HUES48 (cell line): ENCODE data around the gene IL37.
"Not testable (repeated sequence)": the region's sequence is repeated elsewhere in the genome, so short reads cannot be mapped to it uniquely, and the experiment has no call there.

Experiments
- H3K27ac ChIP-seq: one replicate; pipeline ENCODE4 v1.7.0; 2013; ENCODE audit warnings: low read depth, low read length, inconsistent platforms
- H3K27me3 ChIP-seq: 2 replicates; pipeline ENCODE4 v1.6.1; 2013; ENCODE audit warnings: mild to moderate bottlenecking, low read length; ENCODE audit not compliant: control insufficient read depth, insufficient read depth
- H3K36me3 ChIP-seq: 2 replicates; pipeline ENCODE4 v1.6.1; 2013; ENCODE audit warnings: low read length; ENCODE audit not compliant: control insufficient read depth, insufficient read depth
- H3K4me1 ChIP-seq: 2 replicates; pipeline ENCODE4 v1.6.1; 2013; ENCODE audit warnings: mild to moderate bottlenecking, low read length; ENCODE audit not compliant: control insufficient read depth, insufficient read depth
- H3K4me3 ChIP-seq: 2 replicates; pipeline ENCODE4 v1.5.1; 2013; ENCODE audit warnings: mild to moderate bottlenecking, low read depth, low read length
- H3K9ac ChIP-seq: 2 replicates; pipeline ENCODE4 v1.6.1; 2013; ENCODE audit warnings: mild to moderate bottlenecking, low read depth, low read length, moderate library complexity
- H3K9me3 ChIP-seq: 2 replicates; pipeline ENCODE4 v1.6.1; 2013; ENCODE audit warnings: low read length; ENCODE audit not compliant: control insufficient read depth, insufficient read depth

The IL37 gene

DNA sequence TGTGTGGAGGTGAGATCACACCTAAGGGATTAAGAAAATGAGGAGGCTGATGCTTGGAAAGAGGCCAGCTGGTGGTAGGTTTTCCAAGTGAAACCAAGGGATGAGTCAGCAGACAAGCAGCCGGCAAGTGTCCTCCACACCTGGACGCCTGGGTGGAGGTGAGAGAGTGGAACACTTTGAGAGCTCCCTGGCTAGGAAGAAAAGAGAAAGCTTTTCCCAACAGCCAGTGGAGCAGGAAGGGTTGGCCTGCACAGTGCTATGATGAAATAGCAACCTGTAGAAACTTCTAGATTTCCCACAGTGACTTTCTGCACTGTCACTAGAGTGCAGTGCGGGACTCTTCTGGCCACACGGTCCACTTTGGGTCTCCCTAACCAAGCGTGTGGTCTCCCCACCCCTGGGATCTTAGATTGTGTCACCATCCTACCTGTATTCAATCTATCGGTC lies 19.6 kb upstream of the IL37 start:
- H3K36me3 ChIP-seq = no peaks in the 10 kb centered on the region
- no peaks in the 10 kb centered on the region for H3K9me3 ChIP-seq
- no peaks in the 10 kb centered on the region for H3K4me1 ChIP-seq
- no peak overlapping the region for H3K4me3 ChIP-seq
- no peak overlapping the region for H3K27ac ChIP-seq
- H3K9ac ChIP-seq = no peak overlapping the region
- H3K27me3 ChIP-seq = no peaks in the 10 kb centered on the region

DNA sequence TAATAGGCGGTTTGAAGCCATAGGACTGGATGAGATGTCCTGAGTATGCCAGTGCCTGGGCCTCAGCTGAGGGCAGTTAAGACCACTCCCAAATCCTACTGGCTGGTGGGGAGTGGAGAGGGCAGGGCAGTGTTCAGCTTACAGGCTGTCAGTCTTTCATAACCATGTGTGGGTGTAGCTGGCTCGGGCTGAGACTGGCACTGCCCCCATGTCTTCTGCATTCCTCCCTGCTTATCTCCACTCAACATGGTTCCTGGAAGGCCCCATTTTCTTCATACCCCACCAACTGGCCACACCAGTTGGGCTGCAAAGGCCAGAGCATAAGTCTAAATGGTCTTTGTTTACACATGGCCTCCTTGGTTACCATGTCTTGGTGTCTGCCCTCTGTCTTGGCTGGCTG lies 17.2 kb upstream of the IL37 start:
- Histone ChIP-seq H3K36me3 (no peaks in the 10 kb centered on the region), H3K4me3 (no peak overlapping the region), H3K27ac (no peak overlapping the region), H3K27me3 (no peaks in the 10 kb centered on the region), H3K9me3 (no peaks in the 10 kb centered on the region), H3K9ac (no peak overlapping the region), H3K4me1 (no peaks in the 10 kb centered on the region)

DNA sequence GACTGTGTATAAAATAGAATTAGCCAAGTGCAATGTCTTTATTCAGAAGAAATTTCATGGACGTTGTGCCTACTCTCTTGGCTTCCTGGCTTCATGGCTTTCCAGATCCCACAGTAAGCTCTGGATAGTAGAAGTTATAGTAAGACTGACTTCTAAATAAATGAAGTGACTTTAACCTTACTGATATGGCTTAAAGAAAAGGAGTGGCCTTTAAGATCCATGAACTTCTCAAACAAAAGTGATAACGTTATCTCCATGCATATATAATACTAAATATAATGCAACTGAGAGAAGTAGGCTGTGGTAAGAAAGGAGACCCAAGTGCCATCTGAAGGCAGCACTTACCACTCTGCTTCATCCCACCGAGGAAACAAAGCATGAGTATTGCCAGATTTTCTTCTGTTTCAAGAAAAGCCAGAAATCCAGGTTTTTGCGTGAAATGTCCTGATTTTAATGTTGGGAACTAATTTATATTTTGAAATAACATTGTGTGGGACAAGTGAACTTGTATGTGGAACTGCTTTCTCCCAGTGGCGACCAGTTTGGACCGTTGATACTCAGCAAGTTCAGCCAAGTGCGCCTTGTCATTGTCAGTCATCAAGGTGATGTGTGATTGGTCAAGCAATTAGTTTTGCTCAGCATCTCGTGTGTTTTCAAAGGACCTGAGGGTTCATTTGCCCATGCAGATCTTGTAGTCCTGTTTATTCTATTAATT lies 13.9 kb upstream of the IL37 start:
- Histone ChIP-seq H3K4me3 (no peak overlapping the region), H3K9ac (no peak overlapping the region)

DNA sequence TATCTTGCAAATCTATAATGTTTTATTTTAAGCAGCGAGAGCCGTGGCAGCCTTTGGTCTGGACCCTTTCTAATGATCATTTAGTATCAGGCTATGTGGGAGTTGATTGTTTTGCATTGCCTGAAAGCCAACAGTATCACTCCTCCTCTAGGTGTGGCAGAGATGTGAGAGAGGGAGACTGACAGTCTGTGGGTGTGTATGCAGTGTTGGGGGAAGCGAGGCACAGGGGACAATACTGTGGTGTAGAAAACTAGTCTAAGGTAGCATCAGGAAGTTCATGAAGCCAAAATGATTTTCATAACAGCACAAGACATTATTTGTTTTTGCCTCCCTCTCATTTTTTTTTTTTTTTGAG lies 13.4 kb upstream of the IL37 start:
- Histone ChIP-seq H3K4me3 (no peak overlapping the region), H3K9ac (no peak overlapping the region), H3K27ac (no peak overlapping the region), H3K27me3 (no peaks in the 10 kb centered on the region), H3K4me1 (no peaks in the 10 kb centered on the region), H3K9me3 (no peaks in the 10 kb centered on the region), H3K36me3 (no peaks in the 10 kb centered on the region)

More for the DNA sequence above, 13.9 kb upstream of the IL37 start:
- Histone ChIP-seq H3K9me3 (no peaks in the 10 kb centered on the region), H3K27ac (no peak overlapping the region), H3K27me3 (no peaks in the 10 kb centered on the region), H3K36me3 (no peaks in the 10 kb centered on the region), H3K4me1 (no peaks in the 10 kb centered on the region)

DNA sequence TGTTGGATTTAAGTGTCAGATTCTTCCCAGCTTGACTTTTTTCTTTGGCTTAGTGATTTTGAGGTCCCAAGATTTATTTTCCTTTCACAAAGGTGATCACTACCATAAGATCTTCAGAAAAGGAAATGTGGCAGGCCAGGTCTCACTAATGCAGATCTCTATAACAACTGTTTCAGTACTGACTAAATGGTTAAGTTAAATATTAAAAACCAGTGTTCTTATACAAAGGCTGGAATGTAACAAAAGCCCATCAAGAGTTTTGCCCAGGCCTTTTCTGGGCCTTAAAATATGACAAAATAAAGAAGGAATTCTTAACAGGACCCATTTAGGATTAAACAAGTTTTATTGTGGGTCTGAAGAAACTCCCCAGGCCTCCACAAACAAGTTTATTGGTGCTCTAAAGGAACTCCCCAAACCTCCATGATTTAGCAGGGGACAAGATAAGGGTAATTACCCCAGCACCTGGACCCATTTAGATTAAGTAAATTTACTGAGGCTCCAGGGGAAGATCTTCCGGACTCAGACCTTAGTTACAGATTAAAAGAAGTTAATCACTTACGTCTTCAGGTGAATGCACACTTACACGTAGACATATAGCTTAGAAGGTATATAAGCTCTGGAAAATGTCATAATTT lies 9.4 kb upstream of the IL37 start:
- H3K27me3 ChIP-seq, H3K27ac ChIP-seq, H3K4me3 ChIP-seq, H3K9ac ChIP-seq, H3K9me3 ChIP-seq, H3K36me3 ChIP-seq, H3K4me1 ChIP-seq: not testable (repeated sequence)

DNA sequence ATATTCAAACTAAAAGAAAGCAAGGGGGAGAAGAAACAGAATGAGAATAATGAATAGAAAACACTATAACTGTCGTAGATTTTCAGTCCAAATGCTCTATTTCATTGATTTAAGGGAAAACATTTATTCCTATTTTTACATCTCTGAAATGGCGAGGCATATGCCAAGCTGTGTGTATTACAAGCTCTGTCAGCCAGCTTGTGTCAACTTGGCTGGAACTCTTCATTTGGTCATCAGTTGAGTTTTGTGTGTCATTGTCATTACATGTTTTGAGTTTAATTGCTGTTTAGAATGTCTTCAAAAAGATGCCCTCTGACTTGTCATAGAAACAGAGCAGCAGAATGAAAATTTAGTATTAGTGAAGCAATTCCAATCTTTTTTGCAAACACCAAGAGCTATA lies 8.1 kb upstream of the IL37 start:
- no peak overlapping the region for H3K9ac ChIP-seq
- no peaks in the 10 kb centered on the region for H3K36me3 ChIP-seq
- H3K27ac ChIP-seq = no peak overlapping the region
- H3K27me3 ChIP-seq = no peaks in the 10 kb centered on the region
- no peaks in the 10 kb centered on the region for H3K4me1 ChIP-seq
- no peak overlapping the region for H3K4me3 ChIP-seq
- no peaks in the 10 kb centered on the region for H3K9me3 ChIP-seq

DNA sequence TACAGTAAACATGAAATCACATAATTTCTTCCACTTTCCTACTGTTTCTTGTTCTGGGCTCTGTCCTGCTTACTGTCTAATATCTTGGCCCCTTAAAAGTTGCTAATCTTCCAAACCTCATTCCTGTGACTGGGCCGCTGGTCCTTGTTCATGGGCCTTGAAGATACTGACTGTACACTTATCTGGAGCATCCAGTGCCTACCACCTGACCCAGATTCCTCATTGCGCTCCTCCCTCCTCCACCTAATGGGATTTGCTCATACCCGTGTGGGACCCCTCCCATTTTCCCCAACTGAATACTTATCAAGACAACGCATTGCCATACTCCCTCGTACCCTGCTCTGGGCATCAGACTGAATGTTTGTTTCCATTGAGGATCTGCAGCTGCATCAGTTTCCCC lies 6.1 kb upstream of the IL37 start:
- no peak overlapping the region for H3K27ac ChIP-seq
- H3K4me1 ChIP-seq = no peaks in the 10 kb centered on the region
- no peaks in the 10 kb centered on the region for H3K27me3 ChIP-seq
- H3K36me3 ChIP-seq = no peaks in the 10 kb centered on the region
- no peak overlapping the region for H3K4me3 ChIP-seq
- no peak overlapping the region for H3K9ac ChIP-seq
- H3K9me3 ChIP-seq = no peaks in the 10 kb centered on the region

DNA sequence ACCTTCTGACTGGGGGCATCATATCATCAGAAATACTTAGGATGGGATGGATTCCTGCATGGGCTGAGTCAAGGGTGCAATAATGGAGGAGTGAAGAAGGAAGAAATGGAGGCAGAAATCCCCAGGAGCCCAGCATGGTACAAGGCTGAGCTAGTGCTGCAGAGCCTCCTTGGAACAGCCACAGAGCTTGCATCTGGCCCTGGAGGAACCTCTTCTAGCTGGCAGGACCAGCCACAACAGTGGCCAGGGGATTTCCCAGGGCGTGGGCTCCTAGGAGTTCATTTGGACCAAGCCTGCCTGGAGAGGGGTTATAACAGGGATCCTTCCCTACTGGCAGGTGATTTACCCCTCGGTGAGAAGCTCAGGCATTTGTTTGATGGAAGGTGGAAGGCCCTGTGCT lies 4.7 kb upstream of the IL37 start:
- no peaks in the 10 kb centered on the region for H3K4me1 ChIP-seq
- H3K27ac ChIP-seq = no peak overlapping the region
- H3K9me3 ChIP-seq = no peaks in the 10 kb centered on the region
- no peak overlapping the region for H3K4me3 ChIP-seq
- H3K27me3 ChIP-seq = no peaks in the 10 kb centered on the region
- H3K36me3 ChIP-seq = no peaks in the 10 kb centered on the region
- no peak overlapping the region for H3K9ac ChIP-seq

DNA sequence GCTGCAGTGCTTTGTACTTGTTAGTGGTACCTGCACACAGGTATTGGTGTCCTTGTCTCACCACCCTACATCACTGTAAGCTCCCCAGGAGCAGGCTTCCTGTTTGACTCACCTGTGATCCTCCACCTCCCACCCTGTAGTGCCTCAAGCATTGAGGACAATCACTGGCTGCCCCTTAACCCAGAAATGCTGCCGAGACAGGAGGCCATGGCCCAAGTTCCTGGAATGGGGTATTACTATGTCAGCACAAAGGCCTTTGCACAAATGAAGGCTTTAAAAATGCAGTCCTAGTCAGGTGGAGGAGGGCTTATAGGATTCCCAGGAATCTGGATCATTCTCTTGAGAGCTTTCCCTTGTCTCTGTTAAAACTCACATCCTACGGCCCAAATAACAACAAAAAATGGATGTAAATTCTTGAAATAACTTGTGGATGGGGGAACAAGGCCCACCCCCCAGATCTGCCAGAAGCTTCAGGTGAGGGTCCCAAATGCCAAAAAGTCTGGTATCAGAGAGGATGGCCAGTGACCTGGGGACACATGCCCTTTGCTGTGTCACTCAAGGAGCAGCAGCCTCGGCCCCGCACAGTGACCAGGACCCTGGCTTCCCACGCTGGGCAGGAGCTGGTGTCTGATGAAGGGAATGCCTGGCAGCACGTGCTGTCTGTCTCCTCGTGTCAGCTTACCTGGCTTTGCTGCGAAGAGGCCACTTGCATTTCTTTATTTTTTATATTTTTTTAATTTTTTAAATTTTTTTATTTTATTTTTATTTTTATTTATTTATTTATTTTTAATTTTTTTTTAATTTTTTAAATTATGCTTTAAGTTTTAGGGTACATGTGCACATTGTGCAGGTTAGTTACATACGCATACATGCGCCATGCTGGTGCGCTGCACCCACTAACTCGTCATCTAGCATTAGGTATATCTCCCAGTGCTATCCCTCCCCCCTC lies 3.7 kb upstream of the IL37 start:
- H3K4me1 ChIP-seq = no peaks in the 10 kb centered on the region
- H3K36me3 ChIP-seq = no peaks in the 10 kb centered on the region
- no peak overlapping the region for H3K9ac ChIP-seq
- no peaks in the 10 kb centered on the region for H3K27me3 ChIP-seq
- H3K27ac ChIP-seq = no peak overlapping the region
- H3K4me3 ChIP-seq = no peak overlapping the region
- no peaks in the 10 kb centered on the region for H3K9me3 ChIP-seq

DNA sequence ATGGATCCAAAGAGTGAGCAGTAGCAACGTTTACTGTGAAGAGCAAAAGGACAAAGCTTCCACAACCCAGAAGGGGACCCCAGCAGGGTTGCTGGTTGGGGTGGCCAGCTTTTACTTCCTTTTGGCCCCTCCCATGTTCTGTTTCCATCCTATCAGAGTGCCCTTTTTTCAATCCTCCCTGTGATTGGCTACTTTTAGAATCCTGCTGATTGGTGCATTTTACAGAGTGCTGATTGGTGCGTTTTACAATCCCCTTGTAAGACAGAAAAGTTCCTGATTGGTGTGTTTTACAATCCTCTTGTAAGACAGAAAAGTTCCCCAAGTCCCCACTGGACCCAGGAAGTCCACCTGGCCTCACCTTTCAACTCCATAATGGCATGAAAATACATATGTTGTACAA lies 2.4 kb upstream of the IL37 start:
- H3K9me3 ChIP-seq = not testable (repeated sequence)

DNA sequence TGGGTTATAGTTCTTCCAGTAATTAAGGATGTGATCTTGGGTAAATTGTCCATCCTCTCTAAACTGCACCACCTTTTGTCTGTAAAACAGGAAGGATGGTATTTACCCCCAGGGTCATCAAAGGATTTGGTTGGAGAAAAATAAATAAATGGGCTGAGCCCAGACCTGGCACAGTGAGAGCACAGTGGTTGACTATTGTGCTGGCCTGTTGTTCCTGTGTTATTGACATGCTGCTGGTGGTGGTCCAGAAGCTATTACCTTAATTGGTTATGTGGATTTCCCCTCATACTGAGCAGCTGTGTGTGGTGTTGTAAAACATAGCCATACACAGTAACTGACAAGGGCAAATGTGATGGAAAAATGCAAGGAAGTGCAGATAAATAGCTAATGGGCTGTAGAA lies 746 bp upstream of the IL37 start:
- Histone ChIP-seq H3K9ac (no peak overlapping the region), H3K36me3 (no peaks in the 10 kb centered on the region), H3K4me3 (no peak overlapping the region), H3K4me1 (no peaks in the 10 kb centered on the region), H3K27me3 (no peaks in the 10 kb centered on the region), H3K27ac (no peak overlapping the region), H3K9me3 (no peaks in the 10 kb centered on the region)

More for the DNA sequence above, 2.4 kb upstream of the IL37 start:
- H3K9ac ChIP-seq, H3K27ac ChIP-seq, H3K4me3 ChIP-seq, H3K36me3 ChIP-seq, H3K4me1 ChIP-seq, H3K27me3 ChIP-seq: not testable (repeated sequence)
